Activated CD4-positive, alpha-beta T cell treated with anti-CD3 and anti-CD28 coated beads, Interleukin-2, amount 50 U/mL, for 4 hours (primary cell): Measurements from ENCODE around the gene RFWD3.
"Not testable (repeated sequence)": the region's sequence is repeated elsewhere in the genome, so short reads cannot be mapped to it uniquely, and the experiment has no call there.

Experiments
- DNase-seq, 2 experiments: peaks; one replicate each; pipeline ENCODE4 v3.0.0-alpha.2; 2020

Gene RFWD3, protein sequence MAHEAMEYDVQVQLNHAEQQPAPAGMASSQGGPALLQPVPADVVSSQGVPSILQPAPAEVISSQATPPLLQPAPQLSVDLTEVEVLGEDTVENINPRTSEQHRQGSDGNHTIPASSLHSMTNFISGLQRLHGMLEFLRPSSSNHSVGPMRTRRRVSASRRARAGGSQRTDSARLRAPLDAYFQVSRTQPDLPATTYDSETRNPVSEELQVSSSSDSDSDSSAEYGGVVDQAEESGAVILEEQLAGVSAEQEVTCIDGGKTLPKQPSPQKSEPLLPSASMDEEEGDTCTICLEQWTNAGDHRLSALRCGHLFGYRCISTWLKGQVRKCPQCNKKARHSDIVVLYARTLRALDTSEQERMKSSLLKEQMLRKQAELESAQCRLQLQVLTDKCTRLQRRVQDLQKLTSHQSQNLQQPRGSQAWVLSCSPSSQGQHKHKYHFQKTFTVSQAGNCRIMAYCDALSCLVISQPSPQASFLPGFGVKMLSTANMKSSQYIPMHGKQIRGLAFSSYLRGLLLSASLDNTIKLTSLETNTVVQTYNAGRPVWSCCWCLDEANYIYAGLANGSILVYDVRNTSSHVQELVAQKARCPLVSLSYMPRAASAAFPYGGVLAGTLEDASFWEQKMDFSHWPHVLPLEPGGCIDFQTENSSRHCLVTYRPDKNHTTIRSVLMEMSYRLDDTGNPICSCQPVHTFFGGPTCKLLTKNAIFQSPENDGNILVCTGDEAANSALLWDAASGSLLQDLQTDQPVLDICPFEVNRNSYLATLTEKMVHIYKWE

DNA sequence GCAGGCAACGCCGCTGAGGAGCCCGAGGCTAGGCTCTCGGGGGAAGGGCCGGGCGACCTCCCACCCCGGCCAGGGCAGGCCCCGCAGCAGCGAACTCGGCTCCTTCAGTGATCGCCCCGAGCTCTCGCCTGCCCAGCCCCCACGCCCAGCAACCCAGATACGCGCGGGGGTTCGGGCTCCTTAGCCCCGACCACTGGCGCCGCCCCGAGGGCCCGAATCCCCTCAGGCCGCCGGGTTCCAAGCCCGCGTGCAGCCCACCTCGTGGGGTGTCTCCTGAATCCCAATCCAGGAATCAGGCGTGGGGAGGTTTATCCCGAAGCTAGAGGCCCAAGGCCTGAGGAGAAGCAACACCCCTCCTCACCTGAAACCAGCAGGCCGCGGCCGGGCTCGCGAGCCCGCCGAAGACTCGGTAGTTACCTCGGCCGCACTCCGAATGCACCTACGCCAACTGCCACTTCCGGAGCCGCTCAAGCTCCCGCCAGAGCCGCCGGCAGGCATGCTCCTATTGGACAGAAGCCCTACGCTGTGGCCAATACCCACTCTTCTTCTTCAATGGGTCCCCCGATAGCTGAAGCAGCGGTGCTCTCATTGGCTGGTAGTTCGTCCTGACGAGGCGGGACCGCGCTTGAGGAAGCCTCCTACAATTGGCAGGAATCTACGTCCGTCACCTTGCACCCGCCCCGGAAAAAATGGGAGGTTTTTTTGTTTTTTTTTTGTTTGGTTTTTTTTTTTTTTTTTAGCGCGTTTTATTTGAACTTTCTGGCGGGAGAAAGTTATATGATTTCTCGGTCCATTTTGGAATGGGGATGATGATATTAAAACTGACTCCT, at the start of gene RFWD3:
TSS of gene RFWD3 (minus strand) at position 453 of the 830 bp plus-strand sequence. CDS start 5,428 bp downstream, outside the sequence.
- peak; percentile 93 to 95 for DNase-seq

DNA sequence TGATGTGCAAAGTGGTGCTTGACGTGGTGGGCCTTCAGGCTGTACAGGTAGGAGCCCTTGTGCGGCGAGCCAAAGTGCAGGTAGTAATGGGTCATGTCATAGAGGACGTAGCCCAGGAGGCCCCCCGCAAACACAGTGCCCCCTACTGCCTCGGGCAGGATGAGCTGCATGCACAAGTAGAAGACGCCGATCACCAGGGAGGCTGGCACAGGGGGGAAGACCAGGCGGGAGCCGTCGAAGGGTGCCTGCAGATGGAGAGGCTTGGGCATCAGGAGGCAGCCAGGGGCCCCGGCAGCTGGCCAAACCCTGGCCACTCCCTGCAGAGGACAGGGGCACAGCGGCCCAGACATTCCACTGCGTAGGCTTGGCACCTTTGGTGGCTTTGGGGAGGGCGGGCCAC, 49.7 kb upstream of the RFWD3 start:
- DNase-seq = no peak

GRCh38 chr16:74713876-74714275, 47.2 kb upstream of the RFWD3 start:
- DNase-seq = no peak

GRCh38 chr16:74713325-74713724, 46.6 kb upstream of the RFWD3 start:
- no peak for DNase-seq

GRCh38 chr16:74711938-74712337, 45.3 kb upstream of the RFWD3 start:
- no peak for DNase-seq

DNA sequence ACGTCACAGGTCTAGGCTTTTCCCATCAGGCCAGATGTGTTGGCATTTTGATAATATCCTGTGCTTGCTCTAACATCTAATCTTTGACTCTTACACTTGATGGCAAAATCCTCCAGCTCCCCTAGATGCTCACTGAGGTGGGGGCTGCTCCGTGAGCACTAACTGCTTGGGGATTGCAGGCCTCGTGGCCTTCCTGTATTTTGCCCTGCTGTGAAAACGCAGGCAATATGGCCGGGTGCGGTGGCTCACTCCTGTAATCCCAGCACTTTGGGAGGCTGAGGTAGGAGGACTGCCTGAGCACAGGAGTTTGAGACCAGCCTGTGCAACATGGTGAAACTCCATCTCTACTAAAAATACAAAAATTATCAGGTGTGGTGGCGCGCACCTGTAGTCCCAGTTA, 43.7 kb upstream of the RFWD3 start:
- DNase-seq = no peak

DNA sequence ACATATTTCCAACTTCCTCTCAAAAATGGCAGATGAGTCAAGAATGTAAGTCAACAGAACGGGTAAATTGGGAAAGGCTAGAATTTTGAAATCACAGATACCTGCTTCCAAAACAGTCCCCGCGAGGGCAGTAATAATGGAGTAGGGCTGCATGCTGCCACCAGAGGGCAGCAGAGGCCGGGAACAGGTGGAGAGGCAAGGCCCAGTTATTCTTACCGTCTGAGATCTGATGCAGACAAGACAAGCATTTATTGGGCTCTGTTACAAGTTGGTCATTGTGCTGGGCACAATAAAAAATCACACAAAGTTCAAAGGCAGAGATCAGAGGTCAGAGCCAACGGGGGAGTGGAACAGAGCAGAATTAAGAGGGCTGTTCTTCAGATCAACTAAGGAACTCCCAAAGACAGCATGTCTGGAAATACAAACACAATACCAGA, 42.8 kb upstream of the RFWD3 start:
- peak; percentile 77 for DNase-seq

GRCh38 chr16:74700438-74701225, 34.0 kb upstream of the RFWD3 start, which contains the start of gene MLKL:
Gene MLKL, minus strand, starts transcription at chr16:74700862. Its CDS starts 5,105 bp downstream, at chr16:74695757.
- DNase-seq = peak; percentile 46 to 53

DNA sequence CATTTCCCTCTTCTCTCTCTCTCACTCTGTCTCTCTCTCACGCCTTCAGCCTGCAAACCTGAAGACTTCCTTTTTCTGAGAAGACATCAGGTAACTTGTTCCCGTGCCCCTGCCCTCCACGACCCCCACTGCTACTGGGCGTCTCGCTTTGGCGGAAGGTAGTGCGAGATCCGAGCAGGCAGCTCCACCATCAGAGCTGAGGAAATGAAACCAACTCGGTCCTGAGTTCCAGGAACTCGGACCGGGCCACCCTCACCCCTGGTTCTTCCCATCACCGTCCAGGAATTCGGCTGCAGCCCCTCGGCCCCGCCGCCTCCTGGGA, 33.4 kb upstream of the RFWD3 start:
- peak in 1 of 2 experiments; percentile 13 for DNase-seq

DNA sequence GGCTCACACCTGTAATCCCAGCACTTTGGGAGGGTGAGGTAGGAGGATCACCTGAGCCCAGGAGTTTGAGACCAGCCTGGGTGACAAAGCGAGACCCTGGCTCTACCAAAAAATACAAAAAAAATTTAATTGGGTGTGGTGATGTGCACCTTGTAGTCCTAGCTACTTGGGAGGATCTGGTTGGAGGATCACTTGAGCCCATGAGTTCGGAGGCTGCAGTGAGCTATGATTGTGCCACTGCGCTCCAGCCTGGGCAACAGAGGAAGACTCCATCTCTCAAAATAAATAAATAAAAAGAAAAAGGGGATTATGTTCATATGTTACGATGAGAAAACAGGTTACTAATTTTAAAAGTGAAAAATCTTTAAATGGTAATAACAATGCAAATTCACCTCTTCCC, 33.0 kb upstream of the RFWD3 start:
- DNase-seq = no peak

GRCh38 chr16:74698222-74698621, 31.5 kb upstream of the RFWD3 start:
- DNase-seq = no peak

DNA sequence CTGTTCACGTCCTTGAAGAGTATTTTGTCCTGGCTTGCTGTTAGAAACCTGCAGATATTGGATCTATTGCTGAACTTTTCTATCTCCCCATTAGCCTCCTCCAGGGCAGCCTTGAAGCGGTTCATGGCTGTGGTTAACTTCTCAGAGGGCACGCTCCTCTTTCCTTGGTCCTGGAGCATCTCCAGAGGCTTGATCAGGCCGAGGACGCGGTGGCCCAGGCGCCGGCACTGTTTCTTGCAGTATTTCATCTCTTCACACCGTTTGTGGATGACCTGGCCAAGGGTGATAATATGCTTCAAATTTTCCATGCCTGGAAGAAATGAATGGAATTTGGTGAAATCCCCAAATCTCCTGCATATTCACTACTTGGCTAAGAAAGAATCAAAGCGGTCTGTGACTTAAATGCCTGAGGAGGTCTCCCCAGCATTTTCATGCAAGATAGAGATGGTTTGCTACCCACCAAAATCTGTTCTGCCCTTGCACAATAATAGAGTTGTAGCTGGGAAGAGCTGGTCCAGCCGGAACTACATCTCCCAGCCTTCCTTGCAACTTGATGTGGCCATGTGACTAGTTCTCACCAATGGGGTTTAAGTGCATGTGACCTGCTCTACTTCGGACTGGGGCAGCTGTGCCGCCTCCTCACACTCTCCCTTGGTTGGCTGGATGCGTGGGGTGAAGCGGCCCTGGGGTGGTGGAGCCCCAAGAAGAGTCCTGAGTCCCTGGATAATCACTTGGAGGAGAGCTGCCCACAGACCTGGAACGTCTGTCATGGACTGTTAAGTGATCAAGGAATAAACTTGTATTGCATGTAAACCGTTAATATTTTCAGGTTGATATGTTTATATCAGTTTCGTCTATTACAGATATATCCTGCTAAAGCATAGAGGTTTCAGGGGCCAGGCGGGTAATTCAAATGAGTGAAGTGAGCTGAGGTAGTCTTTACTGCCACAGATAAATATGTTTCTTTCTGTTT, 29.1 kb upstream of the RFWD3 start:
- DNase-seq = peak; percentile 29 to 33

- no peak for DNase-seq
Measured at GRCh38 chr16:74691093-74691855, 24.6 kb upstream of the RFWD3 start.

GRCh38 chr16:74682556-74682955, 15.9 kb upstream of the RFWD3 start:
- no peak for DNase-seq

GRCh38 chr16:74680681-74681080, 14.0 kb upstream of the RFWD3 start:
- no peak for DNase-seq

GRCh38 chr16:74679983-74680382, 13.3 kb upstream of the RFWD3 start:
- DNase-seq = no peak

DNA sequence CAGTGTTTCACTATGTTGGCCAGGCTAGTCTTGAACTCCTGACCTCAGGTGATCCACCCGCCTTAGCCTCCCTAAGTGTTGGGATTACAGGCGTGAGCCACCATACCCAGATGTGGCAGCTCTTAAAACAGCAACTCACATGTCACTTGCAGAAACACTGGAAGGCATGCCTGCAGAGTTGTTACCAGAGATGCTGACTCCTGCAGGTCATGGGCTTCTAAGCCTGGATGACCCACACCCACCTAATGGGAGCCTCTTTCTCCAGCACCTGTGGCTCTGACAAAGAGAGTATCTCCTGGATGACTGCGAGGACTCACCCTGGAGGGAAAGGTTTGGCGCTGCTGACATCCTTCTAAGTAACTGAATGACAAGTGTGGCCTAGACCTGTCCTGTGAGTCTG, 11.2 kb upstream of the RFWD3 start:
- DNase-seq = no peak

- DNase-seq = no peak
Measured at GRCh38 chr16:74673876-74674275, 7.2 kb upstream of the RFWD3 start.

DNA sequence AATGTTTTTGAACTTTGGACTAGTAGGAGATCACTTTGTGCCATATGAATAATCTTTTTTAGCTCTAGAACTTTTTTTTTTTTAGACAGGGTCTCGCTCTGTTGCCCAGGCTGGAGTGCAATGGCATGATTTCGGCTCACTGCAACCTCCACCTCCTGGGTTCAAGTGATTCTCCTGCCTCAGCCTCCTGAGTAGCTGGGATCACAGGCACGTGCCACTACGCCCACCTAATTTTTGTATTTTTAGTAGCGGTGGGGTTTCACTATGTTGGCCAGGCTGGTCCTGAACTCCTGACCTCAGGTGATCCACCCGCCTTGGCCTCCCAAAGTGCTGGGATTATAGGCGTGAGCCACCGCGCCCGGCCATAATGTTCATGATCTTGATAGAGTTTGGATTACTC, 2.2 kb upstream of the RFWD3 start:
- DNase-seq = not testable (repeated sequence)

- DNase-seq = no peak
Measured at GRCh38 chr16:74667255-74667700, 601 bp upstream of the RFWD3 start.
